OCI-LY3 (cell line): ENCODE measurements around the gene CACNG4.

Experiments used
- CTCF ChIP-seq: fragments of 200-600, 300-600 bp; sonication (generic); IDR thresholded peaks from 2 replicates; pipeline ENCODE4 v1.5.1; 2014; ENCODE audit warnings: antibody characterized with exemption, low read length, low read depth
- EZH2phosphoT487 ChIP-seq: fragments of 200-600 bp; shearing (Covaris generic); IDR thresholded peaks from 2 replicates; pipeline ENCODE4 v1.6.1; 2018; ENCODE audit warnings: antibody characterized with exemption, mixed run types, low read depth

GRCh38 chr17:66946251-66946650 lies 18.3 kb upstream of the CACNG4 start:
- TF ChIP-seq CTCF (no peak), EZH2phosphoT487 (no peak)
